Osteocyte (in vitro differentiated cells): ENCODE results near the gene MSLN. TPM values are rescaled to one million over a fixed set of nuclear protein-coding genes. Genes with fewer than 3 reads are reported as not detected.
"Not testable (repeated sequence)": the region's sequence is repeated elsewhere in the genome, so short reads cannot be mapped to it uniquely, and the experiment has no call there.

Experiments used
- DNase-seq: peaks from one replicate; pipeline ENCODE4 v3.0.0; 2021; ENCODE audit warnings: mixed read lengths; ENCODE audit not compliant: unreplicated experiment; ENCODE audit errors: extremely low spot score
- H3K27ac Mint-ChIP-seq: one replicate; pipeline ENCODE4 v1.8.0; 2021; ENCODE audit warnings: mild to moderate bottlenecking, mixed read lengths; ENCODE audit not compliant: unreplicated experiment
- H3K27me3 Mint-ChIP-seq: one replicate; pipeline ENCODE4 v1.8.0; 2021; ENCODE audit warnings: mixed read lengths; ENCODE audit not compliant: unreplicated experiment
- H3K36me3 Mint-ChIP-seq: one replicate; pipeline ENCODE4 v1.8.0; 2021; ENCODE audit warnings: mixed read lengths; ENCODE audit not compliant: unreplicated experiment
- H3K4me1 Mint-ChIP-seq: one replicate; pipeline ENCODE4 v1.8.0; 2021; ENCODE audit warnings: mixed read lengths; ENCODE audit not compliant: unreplicated experiment
- H3K4me3 Mint-ChIP-seq: one replicate; pipeline ENCODE4 v1.8.0; 2021; ENCODE audit warnings: mild to moderate bottlenecking, moderate library complexity, mixed read lengths; ENCODE audit not compliant: unreplicated experiment
- H3K9me3 Mint-ChIP-seq: one replicate; pipeline ENCODE4 v1.8.0; 2021; ENCODE audit warnings: mixed read lengths; ENCODE audit not compliant: unreplicated experiment
- long read RNA-seq: library from polyadenylated mRNA; unstranded; transcript quantifications from one replicate; pipeline ENCODE4 v2.0.0, GENCODE V29; 2021
- total RNA-seq: library from RNA; stranded (reverse); gene quantifications from 2 replicates; pipeline ENCODE4 v1.2.1, GENCODE V29; 2021
- TF ChIP-seq, protein P1 (sequence below): fragments of 200-600 bp; sonication (generic); IDR thresholded peaks from 2 replicates; pipeline ENCODE4 v1.5.0; 2021; ENCODE audit warnings: antibody characterized with exemption, mild to moderate bottlenecking, moderate library complexity

The MSLN gene
- total RNA-seq = 0.19 and 0.21 TPM in 2 replicates
- long read RNA-seq = 0 reads

DNA sequence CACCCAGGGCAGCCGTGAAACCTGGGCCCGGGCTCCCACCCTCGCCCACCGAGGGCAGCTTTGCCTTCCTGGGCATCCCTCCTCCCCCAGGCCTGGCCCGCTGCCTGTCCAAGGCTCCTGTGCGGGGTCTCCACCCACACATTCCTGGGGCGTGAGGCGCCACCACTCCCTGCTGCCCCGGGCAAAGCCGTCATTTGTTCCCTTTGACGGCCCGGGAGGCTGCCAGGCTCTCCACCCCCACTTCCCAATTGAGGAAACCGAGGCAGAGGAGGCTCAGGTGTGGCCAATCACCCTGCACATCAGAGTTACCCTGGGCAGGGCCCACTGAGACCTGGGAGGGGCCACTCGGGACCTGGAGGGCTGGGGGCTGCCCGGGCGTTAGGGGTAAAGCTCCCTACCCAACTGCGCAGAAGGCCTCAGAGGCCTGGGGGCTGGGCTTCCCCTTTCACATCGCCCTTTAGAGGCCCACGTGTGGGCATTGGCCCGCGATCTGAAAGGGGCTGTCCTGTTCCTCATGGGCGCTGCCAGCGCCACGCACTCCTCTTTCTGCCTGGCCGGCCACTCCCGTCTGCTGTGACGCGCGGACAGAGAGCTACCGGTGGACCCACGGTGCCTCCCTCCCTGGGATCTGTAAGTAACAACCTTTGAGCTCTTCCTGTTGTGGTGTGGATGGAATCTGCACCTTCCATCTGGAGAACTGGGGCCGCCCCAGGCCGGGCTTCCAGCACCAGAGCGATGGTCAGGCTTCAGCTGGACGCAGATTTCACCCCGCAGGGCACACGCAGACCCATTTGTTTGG lies at the start of gene MSLN:
MSLN (plus strand) TSS at position 190 of the 799 bp plus-strand sequence. CDS start 1,947 bp downstream, outside the sequence.
- no peaks in the 10 kb centered on the region for H3K36me3 Mint-ChIP-seq

DNA sequence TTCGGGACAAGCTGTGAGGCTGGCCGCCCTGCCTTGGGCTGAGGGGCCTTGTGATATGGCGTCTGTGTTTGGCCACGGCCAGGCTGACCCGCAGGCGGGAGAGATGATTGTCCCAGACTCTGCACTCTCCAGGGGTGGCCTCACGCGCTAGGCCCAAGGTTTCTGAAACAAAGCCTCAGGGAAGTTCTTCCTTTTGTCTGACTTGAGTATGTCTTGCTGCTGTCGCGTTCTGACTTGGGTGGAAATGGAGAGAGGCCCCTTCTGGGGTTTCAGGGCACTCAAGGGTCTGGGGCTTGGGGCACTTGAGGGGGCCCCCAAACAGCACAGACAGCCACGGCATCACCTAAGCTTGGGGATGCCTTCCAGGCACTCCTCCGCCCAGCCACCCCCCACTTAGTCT lies 49.5 kb upstream of the MSLN start:
- Mint-ChIP-seq H3K9me3 (no peaks in the 10 kb centered on the region), H3K4me1 (peaks cover 43% of the 10 kb centered on the region), H3K4me3 (no peak overlapping the region), H3K27ac (no peak overlapping the region), H3K27me3 (peaks cover 19% of the 10 kb centered on the region), H3K36me3 (no peaks in the 10 kb centered on the region)
- DNase-seq = no peak
- TF ChIP-seq, protein P1, sequence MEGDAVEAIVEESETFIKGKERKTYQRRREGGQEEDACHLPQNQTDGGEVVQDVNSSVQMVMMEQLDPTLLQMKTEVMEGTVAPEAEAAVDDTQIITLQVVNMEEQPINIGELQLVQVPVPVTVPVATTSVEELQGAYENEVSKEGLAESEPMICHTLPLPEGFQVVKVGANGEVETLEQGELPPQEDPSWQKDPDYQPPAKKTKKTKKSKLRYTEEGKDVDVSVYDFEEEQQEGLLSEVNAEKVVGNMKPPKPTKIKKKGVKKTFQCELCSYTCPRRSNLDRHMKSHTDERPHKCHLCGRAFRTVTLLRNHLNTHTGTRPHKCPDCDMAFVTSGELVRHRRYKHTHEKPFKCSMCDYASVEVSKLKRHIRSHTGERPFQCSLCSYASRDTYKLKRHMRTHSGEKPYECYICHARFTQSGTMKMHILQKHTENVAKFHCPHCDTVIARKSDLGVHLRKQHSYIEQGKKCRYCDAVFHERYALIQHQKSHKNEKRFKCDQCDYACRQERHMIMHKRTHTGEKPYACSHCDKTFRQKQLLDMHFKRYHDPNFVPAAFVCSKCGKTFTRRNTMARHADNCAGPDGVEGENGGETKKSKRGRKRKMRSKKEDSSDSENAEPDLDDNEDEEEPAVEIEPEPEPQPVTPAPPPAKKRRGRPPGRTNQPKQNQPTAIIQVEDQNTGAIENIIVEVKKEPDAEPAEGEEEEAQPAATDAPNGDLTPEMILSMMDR = no peak

More for the DNA sequence above, at the start of gene MSLN:
- TF ChIP-seq, protein P1 = no peak
- H3K4me1 Mint-ChIP-seq = peaks cover 2% of the 10 kb centered on the region
- H3K27me3 Mint-ChIP-seq = no peaks in the 10 kb centered on the region
- no peak within 1 kb of the TSS for H3K4me3 Mint-ChIP-seq
- no peak within 1 kb of the TSS for H3K27ac Mint-ChIP-seq
- H3K9me3 Mint-ChIP-seq = peaks cover 4% of the 10 kb centered on the region
- DNase-seq = peak; percentile 85

DNA sequence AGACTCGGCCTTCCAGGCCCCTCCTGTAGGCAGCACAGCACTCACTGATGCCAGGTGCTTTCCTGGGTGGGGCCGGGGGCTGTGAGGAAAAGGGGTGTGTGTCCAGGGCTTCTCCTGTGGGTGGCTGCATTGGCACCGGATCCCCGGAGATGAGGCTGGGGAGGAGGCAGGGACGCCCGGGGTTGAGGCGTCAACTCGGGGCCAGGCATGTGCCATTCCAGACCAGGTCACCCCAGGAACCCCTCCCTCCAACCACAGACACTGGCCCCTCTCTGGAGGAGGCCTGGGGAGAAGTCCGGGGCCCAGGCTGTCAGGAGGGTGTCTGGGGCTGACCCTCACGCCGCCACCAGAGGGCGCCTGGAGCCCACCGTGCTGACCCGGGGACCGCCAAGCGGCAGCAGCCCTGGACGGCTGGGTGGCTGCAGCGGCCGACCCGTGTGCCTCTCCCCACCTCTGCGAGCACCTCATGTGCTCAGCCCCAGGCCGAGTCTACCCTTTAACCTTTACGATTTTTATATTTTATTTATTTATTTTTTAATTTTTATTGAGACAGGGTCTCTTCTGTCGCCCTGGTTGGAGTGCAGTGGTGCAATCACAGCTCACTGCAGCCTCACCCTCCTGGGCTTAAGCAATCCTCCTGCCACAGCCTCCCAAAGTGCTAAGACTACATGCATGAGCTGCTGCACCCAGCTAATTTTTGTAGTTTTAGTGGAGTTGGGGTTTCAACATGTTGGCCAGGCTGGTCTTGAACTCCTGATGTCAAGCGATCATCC lies 48.8 kb upstream of the MSLN start:
- DNase-seq = peak; percentile 94
- peaks cover 13% of the 10 kb centered on the region for H3K27me3 Mint-ChIP-seq

DNA sequence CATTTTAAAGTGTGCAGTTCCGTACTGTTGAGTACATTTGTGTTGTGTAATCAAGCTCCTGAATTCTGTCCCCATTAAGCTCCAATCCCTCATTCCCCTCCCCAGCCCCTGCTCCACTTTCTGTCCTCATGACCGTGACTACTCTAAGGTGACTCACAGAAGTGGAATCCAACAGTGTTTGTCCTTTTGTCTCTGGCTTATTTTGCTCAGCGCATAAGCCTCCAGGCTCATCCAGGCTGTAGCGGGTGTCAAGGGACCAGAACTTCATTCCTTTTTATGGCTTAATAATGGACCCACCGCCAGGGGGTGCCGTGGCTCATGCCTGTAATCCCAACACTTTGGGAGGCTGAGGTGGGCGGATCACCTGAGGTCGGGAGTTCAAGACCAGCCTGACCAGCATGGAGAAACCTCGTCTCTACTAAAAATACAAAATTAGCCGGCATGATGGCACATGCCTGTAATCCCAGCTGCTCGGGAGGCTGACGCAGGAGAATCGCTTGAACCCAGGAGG lies 47.7 kb upstream of the MSLN start:
- peak overlapping the region; percentile 85 for H3K27ac Mint-ChIP-seq

More for the DNA sequence above, 48.8 kb upstream of the MSLN start:
- peaks cover 41% of the 10 kb centered on the region for H3K4me1 Mint-ChIP-seq
- no peak overlapping the region for H3K27ac Mint-ChIP-seq
- TF ChIP-seq, protein P1 = peak; percentile 95
- no peaks in the 10 kb centered on the region for H3K36me3 Mint-ChIP-seq
- H3K4me3 Mint-ChIP-seq = no peak overlapping the region
- H3K9me3 Mint-ChIP-seq = no peaks in the 10 kb centered on the region

More for the DNA sequence above, 47.7 kb upstream of the MSLN start:
- H3K36me3 Mint-ChIP-seq, DNase-seq, H3K4me3 Mint-ChIP-seq, H3K9me3 Mint-ChIP-seq, H3K27me3 Mint-ChIP-seq: not testable (repeated sequence)
- TF ChIP-seq, protein P1 = peak; percentile 67
- peaks cover 37% of the 10 kb centered on the region for H3K4me1 Mint-ChIP-seq
